Measurements from ENCODE around the gene OPRD1. TPM values are rescaled to one million over a fixed set of nuclear protein-coding genes. Genes with fewer than 3 reads are reported as not detected.
A peak's percentile ranks its signal among the peaks of the same experiment; 100 is the strongest.
"Not testable (repeated sequence)": the region's sequence is repeated elsewhere in the genome, so short reads cannot be mapped to it uniquely, and the experiment has no call there.

OPRD1 gene
- total and polyA plus RNA-seq, 2 donors: 0.05 TPM

DNA sequence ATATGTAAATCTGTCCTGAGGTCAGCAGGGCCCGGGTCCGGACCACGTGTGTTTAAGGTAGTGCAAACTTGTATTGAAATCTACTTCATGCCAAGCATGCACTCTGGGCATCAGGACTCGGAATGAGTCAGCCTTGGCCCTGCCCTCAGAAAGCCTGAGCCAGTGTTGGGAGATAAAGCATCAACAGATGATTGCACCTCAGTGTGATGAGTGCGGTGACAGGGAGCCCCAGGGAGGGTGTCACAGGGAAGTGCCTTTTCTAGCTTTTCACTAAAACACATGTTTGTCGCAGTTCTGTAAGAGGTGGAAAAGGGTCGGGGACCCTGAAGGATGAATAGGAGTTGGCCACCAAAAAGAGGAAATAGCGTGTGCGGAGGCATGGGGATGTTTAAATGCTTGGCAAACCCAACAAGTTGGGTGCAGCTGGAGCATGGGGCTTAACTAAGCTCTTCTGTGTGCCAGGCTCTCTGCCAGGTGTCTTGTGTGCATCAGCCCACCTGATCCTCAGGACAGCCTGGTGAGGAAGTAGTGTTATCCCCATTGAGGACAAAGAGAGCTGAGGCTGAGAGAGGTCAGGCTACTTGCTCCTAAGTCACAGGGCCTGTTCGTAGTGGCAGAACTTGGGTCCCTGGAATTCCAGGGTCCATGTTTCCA is 54.2 kb downstream of the OPRD1 start:
- H3K4me3 ChIP-seq (ENCODE audit: low read length in 2 of 2): no peak overlapping the region

DNA sequence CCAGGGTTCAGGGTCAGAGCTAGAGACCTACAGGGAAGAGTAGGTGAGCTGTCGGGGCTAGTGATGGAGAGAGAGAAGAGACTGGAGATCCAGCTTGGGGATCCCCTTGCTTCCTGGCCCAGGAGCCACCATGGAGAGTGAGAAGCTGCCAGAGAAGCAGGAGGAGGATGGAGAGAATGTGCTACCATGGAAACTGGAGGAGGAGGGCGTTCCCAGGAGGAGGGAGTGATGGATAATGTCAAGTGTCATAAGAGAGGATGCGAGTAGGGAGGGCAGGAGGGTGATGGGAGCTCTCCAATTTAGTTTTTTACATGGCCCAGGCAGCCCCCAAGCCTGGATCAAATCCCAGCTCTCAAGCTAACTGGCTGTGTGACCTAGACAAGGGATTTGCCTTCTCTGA is 55.9 kb downstream of the OPRD1 start:
- H3K27me3 ChIP-seq (ENCODE audit: control insufficient read depth in 2 of 2, insufficient read depth in 1 of 2, low read length in 1 of 2): peaks cover 0 to 10% of the 10 kb centered on the region in 2 donors
- no peak overlapping the region for H3K27ac ChIP-seq (ENCODE audit: low read depth in 1 of 2, low read length in 1 of 2)
- no peaks in the 10 kb centered on the region for H3K36me3 ChIP-seq (ENCODE audit: control insufficient read depth in 2 of 2, insufficient read depth in 2 of 2, low read length in 1 of 2)
- DNase-seq (ENCODE audit: low read depth in 6 of 9, low spot score in 9 of 9): no peak
- H3K9me3 ChIP-seq (ENCODE audit: control insufficient read depth in 2 of 2, insufficient read depth in 1 of 2, low read length in 1 of 2): no peaks in the 10 kb centered on the region
- WGBS: 88% methylated on average over 3 of the region's 3 CpGs
- H3K4me1 ChIP-seq (ENCODE audit: control insufficient read depth in 2 of 2, insufficient read depth in 2 of 2, low read length in 2 of 2): no peaks in the 10 kb centered on the region
- no peak overlapping the region for H3K4me3 ChIP-seq (ENCODE audit: low read length in 2 of 2)

More for the DNA sequence above, 54.2 kb downstream of the OPRD1 start:
- Histone ChIP-seq H3K27me3 (ENCODE audit: control insufficient read depth in 2 of 2, insufficient read depth in 1 of 2, low read length in 1 of 2) (peaks cover 0 to 10% of the 10 kb centered on the region in 2 donors), H3K9me3 (ENCODE audit: control insufficient read depth in 2 of 2, insufficient read depth in 1 of 2, low read length in 1 of 2) (no peaks in the 10 kb centered on the region), H3K27ac (ENCODE audit: low read depth in 1 of 2, low read length in 1 of 2) (no peak overlapping the region), H3K4me1 (ENCODE audit: control insufficient read depth in 2 of 2, insufficient read depth in 2 of 2, low read length in 2 of 2) (no peaks in the 10 kb centered on the region), H3K36me3 (ENCODE audit: control insufficient read depth in 2 of 2, insufficient read depth in 2 of 2, low read length in 1 of 2) (no peaks in the 10 kb centered on the region)
- WGBS: 92% methylated on average over 10 of the region's 10 CpGs
- no peak for DNase-seq (ENCODE audit: low read depth in 6 of 9, low spot score in 9 of 9)

DNA sequence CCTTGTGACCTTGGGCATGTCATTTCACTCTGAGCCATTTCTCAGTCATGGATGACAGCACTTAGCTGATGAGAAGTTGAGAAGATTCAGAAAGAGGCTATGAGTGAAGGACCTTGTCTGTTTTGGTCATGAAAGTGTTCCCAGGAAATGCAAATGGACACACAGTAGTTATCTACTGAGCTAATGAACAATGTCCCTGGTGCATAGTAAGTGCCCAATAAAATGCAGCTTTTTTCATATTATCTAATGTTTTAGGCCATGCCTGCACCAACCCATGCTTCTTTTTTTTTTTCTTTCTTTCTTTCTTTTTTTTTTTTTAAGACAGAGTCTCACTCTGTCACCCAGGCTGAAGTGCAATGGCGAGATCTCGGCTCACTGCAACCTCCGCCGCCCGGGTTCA is 58.0 kb downstream of the OPRD1 start:
- DNase-seq (ENCODE audit: low read depth in 6 of 9, low spot score in 9 of 9): no peak
- H3K9me3 ChIP-seq (ENCODE audit: control insufficient read depth in 2 of 2, insufficient read depth in 1 of 2, low read length in 1 of 2): no peaks in the 10 kb centered on the region
- no peak overlapping the region for H3K27ac ChIP-seq (ENCODE audit: low read depth in 1 of 2, low read length in 1 of 2)
- peaks cover 0 to 8% of the 10 kb centered on the region in 2 donors for H3K27me3 ChIP-seq (ENCODE audit: control insufficient read depth in 2 of 2, insufficient read depth in 1 of 2, low read length in 1 of 2)
- WGBS: 98% methylated on average over 5 of the region's 5 CpGs
- no peaks in the 10 kb centered on the region for H3K4me1 ChIP-seq (ENCODE audit: control insufficient read depth in 2 of 2, insufficient read depth in 2 of 2, low read length in 2 of 2)
- no peak overlapping the region for H3K4me3 ChIP-seq (ENCODE audit: low read length in 2 of 2)
- no peaks in the 10 kb centered on the region for H3K36me3 ChIP-seq (ENCODE audit: control insufficient read depth in 2 of 2, insufficient read depth in 2 of 2, low read length in 1 of 2)

DNA sequence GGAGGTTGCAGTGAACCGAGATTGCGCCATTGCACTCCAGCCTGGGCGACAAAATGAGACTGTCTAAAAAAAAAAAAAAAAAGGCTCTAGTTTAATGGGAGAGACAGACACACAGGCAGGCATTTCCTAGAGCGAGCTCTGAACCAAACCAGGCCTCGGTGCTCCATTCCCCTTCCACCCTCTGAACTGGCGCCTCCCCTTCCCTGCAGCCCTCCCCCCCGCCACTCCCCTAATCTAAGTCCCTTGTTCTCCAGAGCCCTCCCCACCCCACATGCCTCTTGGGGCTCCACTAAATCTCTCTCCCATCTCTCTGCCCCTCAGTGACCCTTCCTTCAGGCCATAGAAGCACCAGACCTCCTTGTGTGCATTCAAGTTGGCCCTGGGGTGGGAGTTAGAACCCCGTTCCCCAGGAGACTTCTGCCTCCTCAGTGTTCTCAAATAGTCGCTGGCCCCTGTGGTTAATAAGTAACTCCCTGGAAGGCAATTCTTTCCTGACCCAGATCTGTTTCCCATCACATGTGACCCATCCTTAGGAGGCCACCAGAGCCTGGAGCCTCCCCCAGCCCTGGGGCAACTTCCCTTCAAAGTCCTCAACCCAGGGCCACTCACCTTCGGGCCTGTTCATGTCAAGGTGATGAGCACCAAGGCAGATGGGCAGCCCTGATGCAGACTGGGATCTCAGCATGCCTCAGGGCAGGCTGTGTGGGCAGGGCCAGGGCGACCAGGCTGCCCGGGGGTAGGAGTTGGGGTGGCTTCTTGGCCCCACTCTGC is 59.8 kb downstream of the OPRD1 start:
- H3K27ac ChIP-seq (ENCODE audit: low read depth in 1 of 2, low read length in 1 of 2): no peak overlapping the region
- no peak for DNase-seq (ENCODE audit: low read depth in 6 of 9, low spot score in 9 of 9)
- H3K9me3 ChIP-seq (ENCODE audit: control insufficient read depth in 2 of 2, insufficient read depth in 1 of 2, low read length in 1 of 2): no peaks in the 10 kb centered on the region
- peaks cover 0 to 10% of the 10 kb centered on the region in 2 donors for H3K27me3 ChIP-seq (ENCODE audit: control insufficient read depth in 2 of 2, insufficient read depth in 1 of 2, low read length in 1 of 2)
- WGBS: 96% methylated on average over 12 of the region's 12 CpGs
- H3K4me1 ChIP-seq (ENCODE audit: control insufficient read depth in 2 of 2, insufficient read depth in 2 of 2, low read length in 2 of 2): no peaks in the 10 kb centered on the region
- no peak overlapping the region for H3K4me3 ChIP-seq (ENCODE audit: low read length in 2 of 2)
- no peaks in the 10 kb centered on the region for H3K36me3 ChIP-seq (ENCODE audit: control insufficient read depth in 2 of 2, insufficient read depth in 2 of 2, low read length in 1 of 2)

DNA sequence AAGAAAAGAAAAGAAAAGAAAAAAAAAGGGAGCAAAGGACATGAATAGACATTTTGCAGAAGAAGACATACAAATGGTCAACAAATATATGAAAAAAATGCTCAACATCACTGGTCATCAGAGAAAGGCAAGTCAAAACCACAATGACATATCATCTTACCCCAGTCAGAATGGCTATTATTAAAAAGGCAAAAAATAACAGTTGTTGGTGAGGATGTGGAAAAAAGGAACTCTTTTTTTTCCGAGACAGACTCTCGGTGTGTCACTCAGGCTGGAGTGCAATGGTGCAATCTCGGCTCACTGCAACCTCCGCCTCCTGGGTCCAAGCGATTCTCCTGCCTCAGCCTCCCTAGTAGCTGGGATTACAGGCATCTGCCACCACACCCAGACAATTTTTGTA is 63.2 kb downstream of the OPRD1 start:
- not testable (repeated sequence) for H3K27me3 ChIP-seq (ENCODE audit: control insufficient read depth in 2 of 2, insufficient read depth in 1 of 2, low read length in 1 of 2); H3K4me1 ChIP-seq (ENCODE audit: control insufficient read depth in 2 of 2, insufficient read depth in 2 of 2, low read length in 2 of 2); DNase-seq (ENCODE audit: low read depth in 6 of 9, low spot score in 9 of 9); H3K9me3 ChIP-seq (ENCODE audit: control insufficient read depth in 2 of 2, insufficient read depth in 1 of 2, low read length in 1 of 2); H3K4me3 ChIP-seq (ENCODE audit: low read length in 2 of 2); H3K27ac ChIP-seq (ENCODE audit: low read depth in 1 of 2, low read length in 1 of 2); H3K36me3 ChIP-seq (ENCODE audit: control insufficient read depth in 2 of 2, insufficient read depth in 2 of 2, low read length in 1 of 2)
- WGBS: 33% methylated on average over 5 of the region's 5 CpGs

DNA sequence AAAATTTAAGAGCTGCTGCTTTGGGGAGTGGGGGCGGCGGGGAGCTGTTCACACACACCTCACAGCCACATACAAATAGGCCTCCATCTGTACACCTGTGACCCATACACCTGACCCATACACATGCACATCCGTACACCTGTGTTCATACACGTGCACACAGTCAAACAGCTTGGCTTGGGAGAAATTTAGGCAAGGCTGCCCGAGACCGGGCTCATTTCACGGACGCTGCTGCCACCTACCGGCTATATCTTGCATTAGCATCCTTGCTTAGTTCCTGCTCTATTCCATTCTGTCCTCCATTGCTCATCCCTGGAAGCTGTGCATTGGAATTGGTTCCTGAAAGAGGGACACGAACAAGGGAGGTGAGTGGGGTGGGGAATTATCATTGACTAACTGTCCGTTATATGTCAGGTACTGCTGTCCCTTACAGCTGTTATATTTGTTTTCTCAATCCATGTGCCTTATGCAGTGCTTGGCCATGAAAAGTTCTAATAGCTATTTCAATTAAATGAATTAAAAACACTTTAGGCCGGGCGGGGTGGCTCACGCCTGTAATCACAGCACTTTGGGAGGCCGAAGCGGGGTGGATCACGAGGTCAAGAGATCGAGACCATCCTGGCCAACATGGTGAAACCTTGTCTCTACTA is 65.3 kb downstream of the OPRD1 start:
- WGBS: 32% methylated on average over 18 of the region's 18 CpGs
- DNase-seq (ENCODE audit: low read depth in 6 of 9, low spot score in 9 of 9): peak in 8 of 9 donors; percentile 49 to 86 (median 76)
- H3K27me3 ChIP-seq (ENCODE audit: control insufficient read depth in 2 of 2, insufficient read depth in 1 of 2, low read length in 1 of 2): peaks cover 0 to 7% of the 10 kb centered on the region in 2 donors
- H3K4me1 ChIP-seq (ENCODE audit: control insufficient read depth in 2 of 2, insufficient read depth in 2 of 2, low read length in 2 of 2): peaks cover 0 to 10% of the 10 kb centered on the region in 2 donors
- no peak overlapping the region for H3K27ac ChIP-seq (ENCODE audit: low read depth in 1 of 2, low read length in 1 of 2)
- H3K4me3 ChIP-seq (ENCODE audit: low read length in 2 of 2): no peak overlapping the region
- H3K36me3 ChIP-seq (ENCODE audit: control insufficient read depth in 2 of 2, insufficient read depth in 2 of 2, low read length in 1 of 2): no peaks in the 10 kb centered on the region
- H3K9me3 ChIP-seq (ENCODE audit: control insufficient read depth in 2 of 2, insufficient read depth in 1 of 2, low read length in 1 of 2): no peaks in the 10 kb centered on the region

DNA sequence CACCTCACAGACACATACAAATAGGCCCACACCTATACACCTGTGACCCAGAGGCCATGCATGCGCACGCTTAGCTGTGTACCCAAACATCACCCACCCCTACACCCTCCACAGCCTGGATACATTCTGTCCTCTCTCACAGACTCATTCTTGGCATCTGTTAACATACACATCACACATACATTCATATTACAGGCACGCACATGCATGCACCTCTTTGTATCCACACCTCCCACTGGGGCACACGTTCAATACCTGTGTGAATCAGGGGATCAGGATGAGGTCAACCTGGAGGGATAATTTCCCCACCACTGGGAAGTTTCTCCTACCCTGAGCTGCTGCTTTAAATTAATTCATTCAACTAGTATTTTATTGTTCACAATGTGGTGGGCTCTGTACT is 66.8 kb downstream of the OPRD1 start:
- Histone ChIP-seq H3K36me3 (ENCODE audit: control insufficient read depth in 2 of 2, insufficient read depth in 2 of 2, low read length in 1 of 2) (no peaks in the 10 kb centered on the region), H3K4me3 (ENCODE audit: low read length in 2 of 2) (no peak overlapping the region), H3K9me3 (ENCODE audit: control insufficient read depth in 2 of 2, insufficient read depth in 1 of 2, low read length in 1 of 2) (no peaks in the 10 kb centered on the region), H3K27me3 (ENCODE audit: control insufficient read depth in 2 of 2, insufficient read depth in 1 of 2, low read length in 1 of 2) (peaks cover 0 to 7% of the 10 kb centered on the region in 2 donors), H3K27ac (ENCODE audit: low read depth in 1 of 2, low read length in 1 of 2) (no peak overlapping the region), H3K4me1 (ENCODE audit: control insufficient read depth in 2 of 2, insufficient read depth in 2 of 2, low read length in 2 of 2) (peaks cover 0 to 17% of the 10 kb centered on the region in 2 donors)
- WGBS: 96% methylated on average over 4 of the region's 4 CpGs
- no peak for DNase-seq (ENCODE audit: low read depth in 6 of 9, low spot score in 9 of 9)

DNA sequence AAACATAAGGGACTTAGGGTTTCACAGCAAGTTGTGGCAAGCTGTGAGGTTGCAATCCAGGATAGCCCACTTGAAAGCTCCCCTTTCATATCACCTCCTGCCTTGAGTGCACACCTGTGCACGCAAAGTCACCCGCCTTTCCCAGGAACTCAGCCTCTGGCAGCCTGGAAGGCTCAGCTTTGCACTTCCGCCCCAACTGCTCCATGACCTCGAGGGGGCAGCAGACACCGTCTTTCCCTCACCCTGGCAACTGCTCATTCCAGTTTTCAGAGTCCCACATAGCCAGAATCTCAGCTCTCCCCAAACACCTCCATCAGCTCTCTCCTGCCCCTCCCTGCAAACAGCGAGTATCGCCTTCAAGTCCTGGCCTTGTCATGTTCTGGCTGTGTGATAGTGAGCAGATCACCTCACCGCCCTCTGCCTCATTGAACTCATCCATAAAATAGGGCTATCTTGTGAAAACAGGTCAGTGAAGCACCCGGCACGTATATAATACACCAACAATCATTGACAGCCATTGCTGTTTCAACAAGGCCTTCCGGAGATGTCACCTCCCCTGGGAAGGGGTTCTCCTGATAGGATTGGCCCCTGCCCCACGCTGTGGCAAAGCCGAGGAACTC is 70.1 kb downstream of the OPRD1 start:
- 45% methylated on average over 13 of the region's 13 CpGs for WGBS
- peak; percentile 59 to 88 (median 77) for DNase-seq (ENCODE audit: low read depth in 6 of 9, low spot score in 9 of 9)
- H3K36me3 ChIP-seq (ENCODE audit: control insufficient read depth in 2 of 2, insufficient read depth in 2 of 2, low read length in 1 of 2): no peaks in the 10 kb centered on the region
- H3K4me3 ChIP-seq (ENCODE audit: low read length in 2 of 2): no peak overlapping the region
- H3K27ac ChIP-seq (ENCODE audit: low read depth in 1 of 2, low read length in 1 of 2): peak overlapping the region in 1 of 2 donors; percentile 11
- H3K27me3 ChIP-seq (ENCODE audit: control insufficient read depth in 2 of 2, insufficient read depth in 1 of 2, low read length in 1 of 2): no peaks in the 10 kb centered on the region
- no peaks in the 10 kb centered on the region for H3K9me3 ChIP-seq (ENCODE audit: control insufficient read depth in 2 of 2, insufficient read depth in 1 of 2, low read length in 1 of 2)
- peaks cover 13 to 44% of the 10 kb centered on the region in 2 donors for H3K4me1 ChIP-seq (ENCODE audit: control insufficient read depth in 2 of 2, insufficient read depth in 2 of 2, low read length in 2 of 2)

DNA sequence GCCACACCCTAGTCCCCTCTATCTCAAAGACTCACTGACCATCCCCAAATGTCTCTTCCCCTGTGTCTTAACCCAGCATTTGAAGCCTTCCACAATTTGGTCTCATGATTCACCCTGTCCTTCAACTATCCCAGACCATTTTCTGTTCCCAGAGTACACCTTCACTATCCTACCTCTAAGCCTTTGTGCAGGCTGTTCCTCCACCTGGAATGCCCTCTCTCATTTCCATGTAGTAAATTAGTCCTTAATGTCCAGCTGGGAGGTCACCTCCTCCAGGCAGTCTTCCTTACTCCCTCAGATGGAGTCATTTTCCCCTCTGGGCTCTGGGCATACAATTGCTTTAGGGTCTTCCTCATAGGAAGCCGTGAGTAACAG is 71.3 kb downstream of the OPRD1 start:
- H3K36me3 ChIP-seq (ENCODE audit: control insufficient read depth in 2 of 2, insufficient read depth in 2 of 2, low read length in 1 of 2): no peaks in the 10 kb centered on the region
- peaks cover 20 to 50% of the 10 kb centered on the region in 2 donors for H3K4me1 ChIP-seq (ENCODE audit: control insufficient read depth in 2 of 2, insufficient read depth in 2 of 2, low read length in 2 of 2)
- no peak overlapping the region for H3K27ac ChIP-seq (ENCODE audit: low read depth in 1 of 2, low read length in 1 of 2)
- no peaks in the 10 kb centered on the region for H3K9me3 ChIP-seq (ENCODE audit: control insufficient read depth in 2 of 2, insufficient read depth in 1 of 2, low read length in 1 of 2)
- H3K27me3 ChIP-seq (ENCODE audit: control insufficient read depth in 2 of 2, insufficient read depth in 1 of 2, low read length in 1 of 2): no peaks in the 10 kb centered on the region
- 97% methylated on average over 1 of the region's 1 CpG for WGBS
- DNase-seq (ENCODE audit: low read depth in 6 of 9, low spot score in 9 of 9): no peak
- no peak overlapping the region for H3K4me3 ChIP-seq (ENCODE audit: low read length in 2 of 2)

Measured in thymus (tissue), 11 donors.